ENCODE data around the gene SOWAHD. TPM values are rescaled to one million over a fixed set of nuclear protein-coding genes. Genes with fewer than 3 reads are reported as not detected.
"Not testable (repeated sequence)": the region's sequence is repeated elsewhere in the genome, so short reads cannot be mapped to it uniquely, and the experiment has no call there.

Gene SOWAHD
- polyA plus RNA-seq, 3 donors: 0.23 to 0.25 TPM; not detected in 1

DNA sequence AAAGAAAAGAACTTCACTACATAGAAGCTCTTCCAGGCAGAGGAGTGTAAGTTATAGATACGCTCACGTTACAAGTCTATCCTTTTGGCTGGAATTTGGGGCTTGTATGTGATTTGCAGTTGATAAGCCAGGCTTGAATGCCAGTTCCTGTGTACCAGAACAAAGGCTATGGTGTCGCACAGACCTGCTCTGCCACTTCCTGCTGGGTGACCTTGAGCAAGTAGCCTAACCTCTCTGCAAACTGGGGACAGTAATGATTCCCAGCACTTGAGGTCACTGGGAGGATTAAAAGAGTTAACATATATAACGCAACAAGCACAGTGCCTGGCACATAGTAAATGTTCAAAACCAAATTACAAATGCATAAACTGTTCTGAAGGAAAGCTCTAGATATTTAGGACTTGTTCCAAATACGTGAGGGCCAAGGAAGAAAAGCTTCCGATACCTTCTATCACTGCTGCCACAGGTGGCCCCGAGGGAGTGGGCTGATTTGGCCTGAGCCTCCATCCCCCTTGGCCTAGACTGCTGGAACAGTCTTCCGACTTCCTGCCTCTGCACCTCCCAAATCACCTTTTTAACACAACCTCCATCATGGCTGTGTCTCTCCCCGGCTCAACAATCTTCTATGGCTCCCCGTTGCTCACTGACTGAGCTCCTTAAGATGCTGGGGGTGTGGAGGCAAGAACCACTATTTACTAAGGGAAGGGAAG, 1.3 kb upstream of the SOWAHD start:
- no peak overlapping the region for H3K27ac ChIP-seq (ENCODE audit: low read depth, low read length)
- WGBS, 3 donors: 53 to 76% (median 67%) methylated on average over 9 to 10 of the region's 10 CpGs

GRCh38 chrX:119757646-119757978, 776 bp upstream of the SOWAHD start:
- H3K27ac ChIP-seq (ENCODE audit: low read depth, low read length): no peak overlapping the region
- 51 to 68% (median 53%) methylated on average over 7 to 12 of the region's 12 CpGs for WGBS, 3 donors

DNA sequence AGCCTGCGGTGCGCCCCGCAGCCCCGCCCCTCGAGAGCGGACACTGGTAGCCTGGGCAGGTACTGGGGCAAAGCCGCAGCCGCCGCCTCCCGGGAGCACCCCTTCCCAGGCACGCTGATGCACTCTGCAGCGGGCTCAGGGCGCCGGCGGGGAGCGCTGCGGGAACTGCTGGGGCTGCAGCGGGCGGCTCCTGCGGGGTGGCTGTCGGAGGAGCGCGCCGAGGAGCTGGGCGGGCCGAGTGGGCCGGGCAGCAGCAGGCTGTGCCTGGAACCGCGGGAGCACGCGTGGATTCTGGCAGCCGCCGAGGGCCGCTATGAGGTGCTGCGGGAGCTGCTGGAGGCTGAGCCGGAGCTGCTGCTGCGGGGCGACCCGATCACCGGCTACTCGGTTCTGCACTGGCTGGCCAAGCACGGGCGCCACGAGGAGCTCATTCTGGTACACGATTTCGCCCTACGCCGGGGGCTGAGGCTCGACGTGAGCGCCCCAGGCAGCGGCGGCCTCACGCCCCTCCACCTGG, 401 bp downstream of the SOWAHD start:
- WGBS, 3 donors: 0 to 25% (median 1%) methylated on average over 1 to 49 of the region's 54 CpGs
- no peak overlapping the region for H3K27ac ChIP-seq (ENCODE audit: low read depth, low read length)

DNA sequence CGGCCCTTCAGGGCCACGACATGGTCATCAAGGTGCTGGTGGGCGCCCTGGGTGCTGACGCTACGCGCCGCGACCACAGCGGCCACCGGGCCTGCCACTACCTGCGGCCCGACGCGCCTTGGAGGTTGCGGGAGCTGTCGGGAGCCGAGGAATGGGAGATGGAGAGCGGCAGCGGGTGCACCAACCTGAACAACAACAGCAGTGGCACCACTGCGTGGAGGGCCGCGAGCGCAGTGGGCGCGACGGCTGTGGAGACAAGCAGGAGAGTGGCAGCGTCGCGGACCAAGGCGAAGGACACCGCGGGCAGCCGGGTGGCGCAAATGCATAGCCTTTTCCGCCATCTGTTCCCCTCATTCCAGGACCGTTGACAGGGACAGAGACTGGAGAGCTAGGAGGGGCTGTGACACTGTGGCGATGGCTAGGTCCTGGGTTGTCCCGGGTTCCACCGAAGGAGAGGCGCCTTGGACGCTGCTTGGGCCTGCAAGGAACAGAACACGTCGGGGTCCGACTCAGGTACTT, 919 bp downstream of the SOWAHD start:
- no peak overlapping the region for H3K27ac ChIP-seq (ENCODE audit: low read depth, low read length)
- 33 to 42% (median 39%) methylated on average over 29 to 44 of the region's 44 CpGs for WGBS, 3 donors

GRCh38 chrX:119760026-119760877, 1.9 kb downstream of the SOWAHD start:
- 72 to 91% (median 81%) methylated on average over 14 to 18 of the region's 18 CpGs for WGBS, 3 donors
- H3K27ac ChIP-seq (ENCODE audit: low read depth, low read length): no peak overlapping the region

- 65 to 78% (median 76%) methylated on average over 2 to 3 of the region's 3 CpGs for WGBS, 3 donors
- H3K27ac ChIP-seq (ENCODE audit: low read depth, low read length): no peak overlapping the region
Measured at GRCh38 chrX:119762718-119763117, 4.3 kb downstream of the SOWAHD start.

DNA sequence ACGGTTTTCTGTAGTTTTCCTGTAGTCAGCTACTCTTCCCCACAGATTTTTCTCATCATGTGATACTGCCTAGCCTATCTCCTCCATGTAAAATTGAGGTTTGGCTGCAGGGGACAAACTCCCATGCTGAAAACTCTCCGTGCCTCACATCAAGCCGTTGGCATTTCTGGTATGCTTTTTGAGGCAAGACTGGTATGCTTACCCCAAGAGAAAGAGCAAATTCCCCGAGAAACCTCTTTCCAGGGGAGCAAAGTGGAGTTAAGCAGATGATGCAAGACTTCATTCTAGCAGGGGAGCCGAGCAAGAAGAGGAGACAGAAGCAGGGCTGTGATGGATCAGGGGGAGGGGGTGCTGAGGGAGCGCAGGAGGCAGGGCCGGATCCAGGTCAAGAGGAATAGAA, 4.8 kb downstream of the SOWAHD start:
- no peak overlapping the region for H3K27ac ChIP-seq (ENCODE audit: low read depth, low read length)
- WGBS, 3 donors: 51 to 54% (median 53%) methylated on average over 7 of the region's 7 CpGs

DNA sequence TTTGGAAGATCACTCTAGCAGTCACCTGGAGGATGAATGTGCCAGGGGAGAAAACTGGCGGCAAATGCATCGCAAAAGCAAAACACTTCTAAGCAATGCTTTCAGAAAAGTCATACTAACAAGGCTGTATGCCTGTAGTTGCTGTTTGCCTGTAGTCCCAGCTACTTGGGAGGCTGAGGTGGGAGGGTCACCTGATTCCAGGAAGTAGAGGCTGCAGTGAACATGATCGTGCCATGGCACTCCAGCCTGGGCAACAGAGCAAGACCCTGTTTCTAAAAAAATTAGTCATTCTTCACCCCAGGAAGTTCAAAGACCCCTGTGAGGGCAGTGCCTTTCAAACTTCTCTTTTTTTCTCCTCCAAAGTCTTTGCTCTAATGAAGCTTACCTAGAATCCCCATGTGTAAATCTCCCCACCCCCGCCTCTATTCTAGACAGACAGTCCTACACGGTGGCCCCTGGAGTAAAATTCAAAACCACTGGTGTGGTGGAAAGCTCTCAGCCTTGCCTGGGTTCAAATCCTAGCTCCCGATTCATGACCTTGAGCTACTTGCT, 5.5 kb downstream of the SOWAHD start:
- WGBS, 3 donors: 74 to 85% (median 85%) methylated on average over 6 of the region's 6 CpGs
- H3K27ac ChIP-seq (ENCODE audit: low read depth, low read length): no peak overlapping the region

DNA sequence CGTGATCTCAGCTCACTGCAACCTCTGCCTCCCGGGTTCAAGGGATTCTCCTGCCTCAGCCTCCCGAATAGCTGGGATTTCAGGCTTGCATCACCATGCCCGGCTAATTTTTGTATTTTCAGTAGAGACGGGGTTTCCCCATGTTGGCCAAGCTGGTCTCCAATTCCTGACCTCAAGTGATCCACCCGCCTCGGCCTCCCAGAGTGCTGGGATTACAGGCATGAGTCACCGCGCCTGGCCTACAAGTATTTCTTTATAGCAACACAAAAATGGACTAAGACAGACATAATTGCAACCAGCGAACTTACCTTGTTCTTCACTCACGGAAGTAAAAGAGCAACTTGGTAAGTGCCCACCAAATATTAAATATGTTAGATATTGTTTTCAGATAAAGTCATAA, 10.0 kb downstream of the SOWAHD start:
- H3K27ac ChIP-seq (ENCODE audit: low read depth, low read length): not testable (repeated sequence)
- 90 to 94% (median 90%) methylated on average over 10 to 11 of the region's 11 CpGs for WGBS, 3 donors

DNA sequence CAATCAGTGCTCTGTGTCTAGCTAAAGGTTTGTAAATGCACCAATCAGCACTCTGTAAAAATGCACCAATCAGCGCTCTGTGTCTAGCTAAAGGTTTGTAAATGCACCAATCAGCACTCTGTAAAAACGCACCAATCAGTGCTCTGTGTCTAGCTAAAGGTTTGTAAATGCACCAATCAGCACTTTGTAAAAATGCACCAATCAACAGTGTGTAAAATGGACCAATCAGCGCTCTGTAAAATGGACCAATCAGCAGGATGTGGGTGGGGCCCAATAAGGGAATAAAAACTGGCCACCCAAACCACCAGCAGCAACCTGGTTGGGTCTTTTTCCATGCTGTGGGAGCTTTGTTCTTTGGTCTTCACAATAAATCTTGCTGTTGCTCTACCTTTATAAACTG, 11.0 kb downstream of the SOWAHD start:
- 74 to 100% (median 100%) methylated on average over 2 of the region's 3 CpGs for WGBS, 3 donors

DNA sequence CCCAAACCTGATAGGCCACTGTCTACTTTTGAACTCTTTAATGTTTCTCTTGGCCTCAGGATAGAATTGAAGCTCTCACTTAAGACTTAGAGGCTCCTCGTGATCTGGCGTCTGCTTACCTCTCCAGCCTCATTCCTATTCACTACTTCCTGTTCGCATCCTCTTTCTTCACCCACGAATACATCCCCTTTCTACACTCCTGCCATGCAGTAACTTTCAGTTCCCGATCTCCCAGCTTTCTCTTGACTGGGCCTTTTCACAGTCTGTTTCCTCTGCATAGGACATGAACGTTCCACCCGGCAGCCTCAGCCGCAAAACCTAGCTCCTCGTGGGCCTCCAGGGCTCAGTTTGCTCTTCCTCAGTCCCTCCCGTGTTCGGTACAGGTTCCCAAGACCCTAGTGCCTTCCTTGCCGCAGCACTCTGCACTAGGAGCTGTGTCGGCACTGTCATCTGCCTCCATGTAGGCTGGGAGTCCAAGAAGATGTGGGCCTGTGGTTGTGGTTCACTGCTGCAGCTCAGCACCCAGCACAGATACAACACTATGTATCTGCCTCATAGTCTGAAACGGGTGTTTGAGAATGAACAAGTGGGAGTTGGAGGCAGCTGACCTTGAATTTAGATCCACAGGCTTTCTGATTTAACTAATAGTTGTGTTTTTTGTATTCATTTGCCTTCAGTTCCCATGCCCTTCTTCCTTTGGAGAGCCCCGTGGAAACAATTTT, 17.3 kb downstream of the SOWAHD start:
- 71 to 88% (median 71%) methylated on average over 15 of the region's 15 CpGs for WGBS, 3 donors
- no peak overlapping the region for H3K27ac ChIP-seq (ENCODE audit: low read depth, low read length)

More for the DNA sequence above, 11.0 kb downstream of the SOWAHD start:
- H3K27ac ChIP-seq (ENCODE audit: low read depth, low read length): not testable (repeated sequence)

- WGBS, 3 donors: 83 to 98% (median 88%) methylated on average over 5 of the region's 5 CpGs
Measured at GRCh38 chrX:119778829-119779228, 20.4 kb downstream of the SOWAHD start.

DNA sequence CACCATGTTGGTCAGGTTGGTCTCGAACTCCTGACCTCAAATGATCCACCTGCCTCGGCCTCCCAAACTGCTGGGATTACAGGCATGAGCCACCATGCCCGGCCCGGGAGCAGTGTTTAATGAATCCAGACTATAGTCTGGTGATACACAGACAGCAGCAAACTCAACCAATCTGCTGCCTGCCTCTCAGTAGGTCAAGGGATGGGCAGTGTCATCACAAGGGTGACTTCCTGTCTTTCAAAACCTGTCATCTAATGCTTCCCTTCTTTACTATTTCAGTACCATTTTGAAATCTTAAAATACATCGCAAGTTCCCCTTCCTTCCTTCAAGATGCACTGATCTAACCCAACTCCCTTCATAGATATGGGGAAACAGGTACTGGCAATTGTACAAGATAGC, 24.6 kb downstream of the SOWAHD start:
- 60 to 91% (median 71%) methylated on average over 4 to 5 of the region's 5 CpGs for WGBS, 3 donors
- H3K27ac ChIP-seq (ENCODE audit: low read depth, low read length): no peak overlapping the region

More at GRCh38 chrX:119778829-119779228, 20.4 kb downstream of the SOWAHD start:
- no peak overlapping the region for H3K27ac ChIP-seq (ENCODE audit: low read depth, low read length)

DNA sequence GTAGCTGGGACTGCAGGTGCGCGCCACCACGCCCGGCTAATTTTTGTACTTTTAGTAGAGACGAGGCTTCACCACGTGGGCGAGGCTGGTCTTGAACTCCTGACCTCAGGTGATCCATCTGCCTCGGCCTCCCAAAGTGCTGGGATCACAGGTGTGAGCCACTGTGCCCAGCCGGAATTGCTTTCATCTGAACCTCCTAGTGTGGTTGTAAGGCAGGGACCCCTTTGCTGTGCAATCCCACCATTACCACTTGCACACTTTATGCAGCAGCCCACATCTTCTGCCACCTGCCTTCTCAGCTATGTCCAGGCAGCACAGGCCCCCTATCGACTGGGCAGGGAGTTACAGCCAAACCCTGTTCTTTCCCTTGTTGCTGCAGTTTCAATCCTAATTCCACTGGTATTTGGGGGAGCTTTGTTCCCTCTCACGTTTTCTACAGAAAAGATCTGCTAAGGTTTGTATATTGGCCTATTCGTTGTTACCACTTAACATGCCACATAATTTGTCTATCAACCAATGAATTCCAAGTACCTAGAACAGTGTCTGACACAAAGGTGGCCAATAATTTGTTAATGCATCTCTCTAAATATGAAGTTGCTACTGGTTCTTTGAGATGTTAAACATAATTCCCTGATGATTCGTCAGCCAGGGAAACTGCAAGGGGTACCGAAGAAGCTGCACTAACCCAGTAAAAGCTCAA, 26.5 kb downstream of the SOWAHD start:
- 67 to 80% (median 76%) methylated on average over 9 to 14 of the region's 14 CpGs for WGBS, 3 donors
- no peak overlapping the region for H3K27ac ChIP-seq (ENCODE audit: low read depth, low read length)

- no peak overlapping the region for H3K27ac ChIP-seq (ENCODE audit: low read depth, low read length)
Measured at GRCh38 chrX:119790977-119791436, 32.6 kb downstream of the SOWAHD start.

GRCh38 chrX:119791437-119792231, 33.2 kb downstream of the SOWAHD start, which contains the start of gene RPL39:
TSS of gene RPL39 (minus strand) at chrX:119791630. CDS start at chrX:119791576, 54 bp downstream.
- 0 to 33% (median 1%) methylated on average over 35 to 58 of the region's 58 CpGs for WGBS, 3 donors
- peak within 1 kb of the TSS; percentile 55 for H3K27ac ChIP-seq (ENCODE audit: low read depth, low read length)

More at GRCh38 chrX:119790977-119791436, 32.6 kb downstream of the SOWAHD start:
- 1 to 35% (median 1%) methylated on average over 24 to 31 of the region's 31 CpGs for WGBS, 3 donors
